ENCODE measurements around the gene LDHAL6A.

LDHAL6A gene

GRCh38 chr11:18526521-18527296, 71.1 kb downstream of the LDHAL6A start, which contains the start of gene TSG101 (continued):
- TF ChIP-seq HIC1 (tag by site-specific recombination; IDR thresholded peaks at IDR 0.05) (no peak; the same call in none of the 2 replicates), YY2 (tag by site-specific recombination; IDR thresholded peaks at IDR 0.05) (peak; percentile 82), ZNF175 (tag by site-specific recombination; IDR thresholded peaks at IDR 0.05) (no peak), ZNF48 (tag by site-specific recombination; IDR thresholded peaks at IDR 0.05) (no peak), AEBP2 (tag by site-specific recombination; IDR thresholded peaks at IDR 0.05; ENCODE audit: borderline replicate concordance) (no peak), ZXDB (tag by site-specific recombination; IDR thresholded peaks at IDR 0.05) (peak; percentile 100), ZNF449 (tag by site-specific recombination; IDR thresholded peaks at IDR 0.05) (no peak), PRDM2 (tag by site-specific recombination; IDR thresholded peaks at IDR 0.05; ENCODE audit: borderline replicate concordance) (no peak), FEZF1 (tag by site-specific recombination; IDR thresholded peaks at IDR 0.05) (no peak), SP2 (tag by site-specific recombination; IDR thresholded peaks at IDR 0.05) (peak; percentile 93), PATZ1 (tag by site-specific recombination; IDR thresholded peaks at IDR 0.05) (peak; percentile 91), ZFP37 (tag by site-specific recombination; IDR thresholded peaks at IDR 0.05) (no peak), GLIS2 (tag by site-specific recombination; IDR thresholded peaks at IDR 0.05) (peak; percentile 81), ZNF529 (tag by site-specific recombination; IDR thresholded peaks at IDR 0.05; ENCODE audit: insufficient replicate concordance) (no peak), ZNF211 (tag by site-specific recombination; IDR thresholded peaks at IDR 0.05; ENCODE audit: low read depth) (no peak), ZNF10 (tag by site-specific recombination; IDR thresholded peaks at IDR 0.05) (no peak), ZNF350 (tag by site-specific recombination; IDR thresholded peaks at IDR 0.05) (no peak), MEIS1 (CRISPR knock-in tag; IDR thresholded peaks at IDR 0.05; ENCODE audit: borderline replicate concordance) (no peak), ZNF174 (tag by site-specific recombination; IDR thresholded peaks at IDR 0.05) (no peak), ZNF24 (tag by site-specific recombination; IDR thresholded peaks at IDR 0.05) (no peak), ZNF76 (tag by site-specific recombination; IDR thresholded peaks at IDR 0.05; ENCODE audit: borderline replicate concordance, low read depth) (peak; percentile 57; the same call in 1 of the 2 replicates)

Data from HEK293 (cell line).